Liver (tissue), 9 donors: ENCODE data around the gene LPO. TPM values are rescaled to one million over a fixed set of nuclear protein-coding genes. Genes with fewer than 3 reads are reported as not detected.
A peak's percentile ranks its signal among the peaks of the same experiment; 100 is the strongest.

ENCODE experiments used
- DNase-seq: peaks from one replicate; pipeline ENCODE4 v3.0.0-alpha.2; 2017; ENCODE audit warnings: low spot score
- H3K27ac ChIP-seq, 2 donors: one replicate each; pipeline ENCODE4 v1.7.0; 2013; ENCODE audit warnings: inconsistent platforms in 2 of 2, low read length in 2 of 2, control low read depth in 1 of 2, low read depth in 1 of 2, mild to moderate bottlenecking in 1 of 2
- H3K27me3 ChIP-seq, 4 donors: one replicate each; pipeline versions ENCODE4 v1.6.1 to v1.7.0; 2013; ENCODE audit warnings: low read length in 3 of 4, inconsistent platforms in 1 of 4, mild to moderate bottlenecking in 1 of 4, moderate library complexity in 1 of 4; ENCODE audit not compliant: control insufficient read depth in 4 of 4, insufficient read depth in 4 of 4
- H3K36me3 ChIP-seq, 4 donors: one replicate each; pipeline versions ENCODE4 v1.6.1 to v1.7.0; 2013; ENCODE audit warnings: low read length in 3 of 4, mild to moderate bottlenecking in 3 of 4, low read depth in 1 of 4, moderate library complexity in 1 of 4; ENCODE audit not compliant: control insufficient read depth in 4 of 4, insufficient read depth in 3 of 4
- H3K4me1 ChIP-seq, 4 donors: one replicate each; pipeline versions ENCODE4 v1.6.1 to v1.7.0; 2013; ENCODE audit warnings: low read length in 3 of 4, mild to moderate bottlenecking in 3 of 4, moderate library complexity in 1 of 4; ENCODE audit not compliant: control insufficient read depth in 4 of 4, insufficient read depth in 4 of 4
- H3K4me3 ChIP-seq, 3 donors: one replicate each; pipeline versions ENCODE4 v1.6.1 to v1.7.0; 2013; ENCODE audit warnings: low read length in 3 of 3, control low read depth in 1 of 3, low read depth in 1 of 3, mild to moderate bottlenecking in 1 of 3
- H3K9ac ChIP-seq, 2 donors: one replicate each; pipeline ENCODE4 v1.7.0; 2013; ENCODE audit warnings: low read length in 2 of 2, mild to moderate bottlenecking in 2 of 2, moderate library complexity in 2 of 2, control low read depth in 1 of 2, low read depth in 1 of 2
- H3K9me3 ChIP-seq, 4 donors: one replicate each; pipeline versions ENCODE4 v1.6.1 to v1.7.0; 2013; ENCODE audit warnings: low read length in 3 of 4; ENCODE audit not compliant: control insufficient read depth in 4 of 4
- ATF3 ChIP-seq: IDR thresholded peaks from 2 replicates; pipeline ENCODE4 v1.6.1; 2016; ENCODE audit warnings: antibody characterized with exemption
- CTCF ChIP-seq: fragments of 150-350 bp; IDR thresholded peaks from 2 replicates; pipeline ENCODE4 v1.5.1; 2017; ENCODE audit warnings: improper control_type of control experiment, low read depth, low read length; ENCODE audit not compliant: missing input control
- EGR1 ChIP-seq, 2 donors: IDR thresholded peaks; 2 replicates each; pipeline ENCODE4 v1.6.1; 2016 to 2018; ENCODE audit warnings: antibody characterized with exemption in 2 of 2, low read depth in 2 of 2
- FOXA1 ChIP-seq: IDR thresholded peaks from 2 replicates; pipeline ENCODE4 v1.6.1; 2016; ENCODE audit warnings: antibody characterized with exemption
- FOXA2 ChIP-seq: IDR thresholded peaks from 2 replicates; pipeline ENCODE4 v1.6.1; 2016; ENCODE audit warnings: antibody characterized with exemption
- GABPA ChIP-seq, 2 donors: IDR thresholded peaks in 1 of 2; conservative IDR thresholded peaks in 1 of 2; 2 replicates each; pipeline ENCODE4 v1.6.1; 2016; ENCODE audit warnings: antibody characterized with exemption in 2 of 2, mild to moderate bottlenecking in 1 of 2, moderate library complexity in 1 of 2
- HNF4A ChIP-seq, 2 donors: conservative IDR thresholded peaks; 2 replicates each; pipeline ENCODE4 v1.6.1; 2016; ENCODE audit warnings: antibody characterized with exemption in 2 of 2, mild to moderate bottlenecking in 2 of 2
- HNF4G ChIP-seq: IDR thresholded peaks from 2 replicates; pipeline ENCODE4 v1.6.1; 2016; ENCODE audit warnings: antibody characterized with exemption
- JUND ChIP-seq, 2 donors: IDR thresholded peaks; 2 replicates each; pipeline ENCODE4 v1.6.1; 2016; ENCODE audit warnings: antibody characterized with exemption in 2 of 2
- MAX ChIP-seq: IDR thresholded peaks from 2 replicates; pipeline ENCODE4 v1.6.1; 2016; ENCODE audit warnings: antibody characterized with exemption
- NR2F2 ChIP-seq: IDR thresholded peaks from 2 replicates; pipeline ENCODE4 v1.6.1; 2016; ENCODE audit warnings: antibody characterized with exemption
- RAD21 ChIP-seq, 2 donors: IDR thresholded peaks; 2 replicates each; pipeline ENCODE4 v1.6.1; 2016; ENCODE audit warnings: antibody characterized with exemption in 2 of 2, mild to moderate bottlenecking in 2 of 2
- REST ChIP-seq: IDR thresholded peaks from 2 replicates; pipeline ENCODE4 v1.6.1; 2016; ENCODE audit warnings: antibody characterized with exemption, mild to moderate bottlenecking
- RXRA ChIP-seq, 2 donors: IDR thresholded peaks; 2 replicates each; pipeline ENCODE4 v1.6.1; 2017 to 2018; ENCODE audit warnings: antibody characterized with exemption in 2 of 2, mild to moderate bottlenecking in 1 of 2
- SP1 ChIP-seq: IDR thresholded peaks from 2 replicates; pipeline ENCODE4 v1.6.1; 2018; ENCODE audit warnings: antibody characterized with exemption, mild to moderate bottlenecking
- TAF1 ChIP-seq: conservative IDR thresholded peaks from 2 replicates; pipeline ENCODE4 v1.6.1; 2016; ENCODE audit warnings: antibody characterized with exemption, mild to moderate bottlenecking
- YY1 ChIP-seq: IDR thresholded peaks from 2 replicates; pipeline ENCODE4 v1.6.1; 2016; ENCODE audit warnings: antibody characterized with exemption, mild to moderate bottlenecking
- ZBTB33 ChIP-seq: IDR thresholded peaks from 2 replicates; pipeline ENCODE4 v1.6.1; 2016; ENCODE audit warnings: antibody characterized with exemption
- WGBS: extraction: QIAGEN DNeasy Blood & Tissue Kit; methylation state at CpG from one replicate; pipeline ENCODE4 v1.1.7; 2013; 5-methylcytosine and 5-hydroxymethylcytosine counted together
- polyA plus RNA-seq, 2 donors: library from polyadenylated mRNA; stranded (reverse) in 1 of 2; unstranded in 1 of 2; fragments of 200-250 nt in 1 of 2; fragments of >200 nt in 1 of 2; fragmentation: Nextera tagmentation in 1 of 2; extraction: Ambion mirVana in 1 of 2; gene quantifications; one replicate each; pipeline versions ENCODE4 v1.2.1 to v1.2.3, GENCODE V29; 2013 to 2015
- total RNA-seq, 2 donors: library from RNA; depleted of rRNA; stranded (reverse); fragments of >200 nt; gene quantifications; one replicate each; pipeline ENCODE4 v1.2.3, GENCODE V29; 2014
- donor health status: healthy.
- donor health status: healthy.
- donor health status: healthy.
- donor health status: healthy.
- donor health status: healthy.

Gene LPO
- total and polyA plus RNA-seq, 4 donors, result not detected

DNA sequence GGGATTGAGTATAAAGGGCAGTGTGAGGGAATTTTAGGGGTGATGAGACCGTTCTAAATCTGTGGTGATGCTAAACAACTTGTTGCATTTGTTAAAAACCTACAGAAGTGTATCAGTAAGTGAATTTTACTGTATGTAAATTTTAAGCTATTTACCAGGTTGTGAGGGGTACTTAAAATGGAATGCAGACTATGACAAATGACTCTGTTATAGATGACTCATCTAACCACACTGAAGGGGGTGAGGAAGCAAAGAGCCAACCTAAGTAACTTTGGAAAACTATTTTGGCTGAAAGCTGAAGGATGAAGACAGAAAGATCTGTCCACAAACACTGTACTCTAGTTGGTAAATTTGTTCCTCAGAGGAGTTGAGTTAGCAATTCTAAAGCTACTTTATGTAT lies 14.1 kb upstream of the LPO start:
- no peak overlapping the region for H3K27ac ChIP-seq
- TF ChIP-seq RAD21 (IDR thresholded peaks at IDR 0.05), result no peak
- TF ChIP-seq SP1, result no peak
- no peak for TF ChIP-seq EGR1 (IDR thresholded peaks at IDR 0.05; ENCODE audit: low read depth in 2 of 2)
- TF ChIP-seq ZBTB33, result no peak
- no peak for TF ChIP-seq JUND (IDR thresholded peaks at IDR 0.05)
- no peak for TF ChIP-seq HNF4G
- TF ChIP-seq CTCF, result no peak
- TF ChIP-seq TAF1, result no peak
- TF ChIP-seq NR2F2, result no peak
- TF ChIP-seq MAX, result no peak
- no peak for TF ChIP-seq RXRA (IDR thresholded peaks at IDR 0.05)
- no peak for TF ChIP-seq GABPA (IDR thresholded peaks at IDR 0.05 in 1 of 2, conservative IDR thresholded peaks at IDR 0.05 in 1 of 2)
- TF ChIP-seq FOXA1, result no peak
- TF ChIP-seq FOXA2, result no peak
- no peak for TF ChIP-seq HNF4A (conservative IDR thresholded peaks at IDR 0.05)
- TF ChIP-seq REST, result no peak
- no peak for TF ChIP-seq ATF3
- H3K4me1 ChIP-seq, result peaks cover 0 to 6% (median 0%) of the 10 kb centered on the region in 4 donors
- no peak overlapping the region for H3K9ac ChIP-seq
- H3K36me3 ChIP-seq, result no peaks in the 10 kb centered on the region
- H3K4me3 ChIP-seq, result no peak overlapping the region
- WGBS, result 46% methylated on average over 1 of the region's 1 CpG
- no peaks in the 10 kb centered on the region for H3K9me3 ChIP-seq
- no peak for DNase-seq
- H3K27me3 ChIP-seq, result no peaks in the 10 kb centered on the region

- Histone ChIP-seq H3K27ac (no peak overlapping the region), H3K9ac (no peak overlapping the region), H3K4me1 (no peaks in the 10 kb centered on the region), H3K9me3 (no peaks in the 10 kb centered on the region), H3K36me3 (no peaks in the 10 kb centered on the region), H3K4me3 (no peak overlapping the region), H3K27me3 (no peaks in the 10 kb centered on the region)
- WGBS, result 43% methylated on average over 3 of the region's 3 CpGs
- DNase-seq, result no peak
- peak; percentile 39 to 55 for TF ChIP-seq HNF4A (conservative IDR thresholded peaks at IDR 0.05)
- no peak for TF ChIP-seq YY1
- no peak for TF ChIP-seq MAX
Measured at GRCh38 chr17:58227733-58228132, 10.7 kb upstream of the LPO start.
